ENCODE measurements around the gene MSANTD2. TPM values are rescaled to one million over a fixed set of nuclear protein-coding genes. Genes with fewer than 3 reads are reported as not detected.

MSANTD2 gene
- total RNA-seq, 3 donors from 2014 or later, result 7.2 to 13.6 (median 8.4) TPM

- no peak for DNase-seq
- no peaks in the 10 kb centered on the region for H3K36me3 ChIP-seq (ENCODE audit: low read depth)
- intact Hi-C loops (cut with DNase I, micrococcal nuclease), result no loop called here
Measured at GRCh38 chr11:124756033-124756752, 44.0 kb downstream of the MSANTD2 start.

GRCh38 chr11:124754710-124755109 is 45.5 kb downstream of the MSANTD2 start:
- DNase-seq (no peak), ATAC-seq (no peak)
- no peak for TF ChIP-seq CTCF (IDR thresholded peaks at IDR 0.05)
- no peaks in the 10 kb centered on the region for H3K9me3 ChIP-seq
- intact Hi-C loops (cut with DNase I, micrococcal nuclease), result no loop called here
- H3K4me3 ChIP-seq, result no peak overlapping the region
- no peaks in the 10 kb centered on the region for H3K36me3 ChIP-seq (ENCODE audit: low read depth)
- peaks cover 30% of the 10 kb centered on the region for H3K4me1 ChIP-seq (ENCODE audit: low read depth)

More at GRCh38 chr11:124756033-124756752, 44.0 kb downstream of the MSANTD2 start:
- ATAC-seq, result no peak
- no peak for TF ChIP-seq CTCF (IDR thresholded peaks at IDR 0.05)
- H3K4me3 ChIP-seq, result no peak overlapping the region
- no peaks in the 10 kb centered on the region for H3K9me3 ChIP-seq
- peaks cover 31% of the 10 kb centered on the region for H3K4me1 ChIP-seq (ENCODE audit: low read depth)

- no peaks in the 10 kb centered on the region for H3K9me3 ChIP-seq
- intact Hi-C loops (cut with DNase I, micrococcal nuclease), result no loop called here
- no peak for DNase-seq
- ATAC-seq, result no peak
- H3K36me3 ChIP-seq (ENCODE audit: low read depth), result no peaks in the 10 kb centered on the region
- H3K4me1 ChIP-seq (ENCODE audit: low read depth), result peaks cover 32% of the 10 kb centered on the region
- TF ChIP-seq CTCF (IDR thresholded peaks at IDR 0.05), result no peak
- no peak overlapping the region for H3K4me3 ChIP-seq
Measured at GRCh38 chr11:124754309-124754708, 45.9 kb downstream of the MSANTD2 start.

GRCh38 chr11:124753624-124754023 is 46.6 kb downstream of the MSANTD2 start:
- intact Hi-C loops (cut with DNase I, micrococcal nuclease), result no loop called here
- Histone ChIP-seq H3K9me3 (no peaks in the 10 kb centered on the region), H3K4me3 (no peak overlapping the region), H3K4me1 (ENCODE audit: low read depth) (peaks cover 31% of the 10 kb centered on the region), H3K36me3 (ENCODE audit: low read depth) (no peaks in the 10 kb centered on the region)
- DNase-seq (peak in 2 of 3 donors; percentile 30 to 48), ATAC-seq (no peak)
- no peak for TF ChIP-seq CTCF (IDR thresholded peaks at IDR 0.05)

GRCh38 chr11:124753205-124753604 is 47.0 kb downstream of the MSANTD2 start:
- DNase-seq (peak in 1 of 3 donors; percentile 28), ATAC-seq (no peak)
- peaks cover 27% of the 10 kb centered on the region for H3K4me1 ChIP-seq (ENCODE audit: low read depth)
- no peaks in the 10 kb centered on the region for H3K9me3 ChIP-seq
- intact Hi-C loops (cut with DNase I, micrococcal nuclease), result no loop called here
- TF ChIP-seq CTCF (IDR thresholded peaks at IDR 0.05), result no peak
- H3K4me3 ChIP-seq, result no peak overlapping the region
- H3K36me3 ChIP-seq (ENCODE audit: low read depth), result no peaks in the 10 kb centered on the region
